Measurements from ENCODE around the gene KANSL1. TPM values are rescaled to one million over a fixed set of nuclear protein-coding genes. Genes with fewer than 3 reads are reported as not detected.

Gene KANSL1
- polyA plus RNA-seq, 1 donor from 2014 or later = 65.0 TPM

DNA sequence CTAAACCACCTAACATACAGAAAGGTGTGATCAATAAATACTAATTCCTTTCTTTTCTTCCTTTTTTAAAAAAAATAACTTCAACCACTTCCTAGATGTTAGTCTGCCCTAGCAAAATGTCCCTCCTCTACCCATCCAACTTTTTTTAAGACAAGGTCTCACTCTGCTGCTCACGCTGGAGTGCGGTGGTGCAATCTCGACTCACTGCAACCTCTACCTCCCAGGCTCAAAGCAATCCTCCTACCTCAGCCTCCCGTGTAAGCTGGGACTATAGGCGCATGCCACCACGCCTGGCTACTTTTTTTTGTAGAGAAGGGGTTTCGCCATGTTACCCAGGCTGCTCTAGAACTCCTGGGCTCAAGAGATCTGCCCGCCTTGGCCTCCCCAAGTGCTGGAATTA, 33.1 kb downstream of the KANSL1 start:
- Histone ChIP-seq H3K27ac (ENCODE audit: low read length) (no peak overlapping the region), H3F3A (ENCODE audit: insufficient read depth, low read length, poor library complexity, severe bottlenecking) (no peaks in the 10 kb centered on the region), H3K79me2 (replicated peaks; ENCODE audit: insufficient read depth, low read length) (peaks cover 98% of the 10 kb centered on the region), H3K27me3 (ENCODE audit: insufficient read depth, low read depth, low read length) (no peaks in the 10 kb centered on the region), H3K4me2 (ENCODE audit: low read length) (no peak overlapping the region), H2AFZ (ENCODE audit: low read depth, low read length) (no peak overlapping the region), H4K20me1 (ENCODE audit: insufficient read depth) (peaks cover 89% of the 10 kb centered on the region), H3K9me3 (ENCODE audit: low read length) (no peaks in the 10 kb centered on the region), H3K4me3 (ENCODE audit: low read length) (no peak overlapping the region), H3K9ac (ENCODE audit: low read length) (no peak overlapping the region), H3K9me2 (ENCODE audit: insufficient read depth, low read length) (no peaks in the 10 kb centered on the region), H3K36me3 (ENCODE audit: insufficient read depth, low read length) (no peaks in the 10 kb centered on the region)
- TF ChIP-seq SMC3 (conservative IDR thresholded peaks at IDR 0.05; ENCODE audit: poor library complexity) (no peak), EZH2 (IDR thresholded peaks at IDR 0.05; ENCODE audit: borderline replicate concordance, insufficient read depth, low read length, poor library complexity, severe bottlenecking) (no peak), EP300 (conservative IDR thresholded peaks at IDR 0.05; ENCODE audit: poor library complexity, severe bottlenecking) (no peak), TAF1 (IDR thresholded peaks at IDR 0.05; ENCODE audit: low read depth) (no peak), POLR2AphosphoS5 (IDR thresholded peaks at IDR 0.05) (no peak), MXI1 (conservative IDR thresholded peaks at IDR 0.05; ENCODE audit: poor library complexity, severe bottlenecking) (no peak), RAD21 (conservative IDR thresholded peaks at IDR 0.05) (no peak)
- TF ChIP-seq, protein P1, sequence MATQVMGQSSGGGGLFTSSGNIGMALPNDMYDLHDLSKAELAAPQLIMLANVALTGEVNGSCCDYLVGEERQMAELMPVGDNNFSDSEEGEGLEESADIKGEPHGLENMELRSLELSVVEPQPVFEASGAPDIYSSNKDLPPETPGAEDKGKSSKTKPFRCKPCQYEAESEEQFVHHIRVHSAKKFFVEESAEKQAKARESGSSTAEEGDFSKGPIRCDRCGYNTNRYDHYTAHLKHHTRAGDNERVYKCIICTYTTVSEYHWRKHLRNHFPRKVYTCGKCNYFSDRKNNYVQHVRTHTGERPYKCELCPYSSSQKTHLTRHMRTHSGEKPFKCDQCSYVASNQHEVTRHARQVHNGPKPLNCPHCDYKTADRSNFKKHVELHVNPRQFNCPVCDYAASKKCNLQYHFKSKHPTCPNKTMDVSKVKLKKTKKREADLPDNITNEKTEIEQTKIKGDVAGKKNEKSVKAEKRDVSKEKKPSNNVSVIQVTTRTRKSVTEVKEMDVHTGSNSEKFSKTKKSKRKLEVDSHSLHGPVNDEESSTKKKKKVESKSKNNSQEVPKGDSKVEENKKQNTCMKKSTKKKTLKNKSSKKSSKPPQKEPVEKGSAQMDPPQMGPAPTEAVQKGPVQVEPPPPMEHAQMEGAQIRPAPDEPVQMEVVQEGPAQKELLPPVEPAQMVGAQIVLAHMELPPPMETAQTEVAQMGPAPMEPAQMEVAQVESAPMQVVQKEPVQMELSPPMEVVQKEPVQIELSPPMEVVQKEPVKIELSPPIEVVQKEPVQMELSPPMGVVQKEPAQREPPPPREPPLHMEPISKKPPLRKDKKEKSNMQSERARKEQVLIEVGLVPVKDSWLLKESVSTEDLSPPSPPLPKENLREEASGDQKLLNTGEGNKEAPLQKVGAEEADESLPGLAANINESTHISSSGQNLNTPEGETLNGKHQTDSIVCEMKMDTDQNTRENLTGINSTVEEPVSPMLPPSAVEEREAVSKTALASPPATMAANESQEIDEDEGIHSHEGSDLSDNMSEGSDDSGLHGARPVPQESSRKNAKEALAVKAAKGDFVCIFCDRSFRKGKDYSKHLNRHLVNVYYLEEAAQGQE (IDR thresholded peaks at IDR 0.05; ENCODE audit: borderline replicate concordance) = no peak
- TF ChIP-seq, protein P2, sequence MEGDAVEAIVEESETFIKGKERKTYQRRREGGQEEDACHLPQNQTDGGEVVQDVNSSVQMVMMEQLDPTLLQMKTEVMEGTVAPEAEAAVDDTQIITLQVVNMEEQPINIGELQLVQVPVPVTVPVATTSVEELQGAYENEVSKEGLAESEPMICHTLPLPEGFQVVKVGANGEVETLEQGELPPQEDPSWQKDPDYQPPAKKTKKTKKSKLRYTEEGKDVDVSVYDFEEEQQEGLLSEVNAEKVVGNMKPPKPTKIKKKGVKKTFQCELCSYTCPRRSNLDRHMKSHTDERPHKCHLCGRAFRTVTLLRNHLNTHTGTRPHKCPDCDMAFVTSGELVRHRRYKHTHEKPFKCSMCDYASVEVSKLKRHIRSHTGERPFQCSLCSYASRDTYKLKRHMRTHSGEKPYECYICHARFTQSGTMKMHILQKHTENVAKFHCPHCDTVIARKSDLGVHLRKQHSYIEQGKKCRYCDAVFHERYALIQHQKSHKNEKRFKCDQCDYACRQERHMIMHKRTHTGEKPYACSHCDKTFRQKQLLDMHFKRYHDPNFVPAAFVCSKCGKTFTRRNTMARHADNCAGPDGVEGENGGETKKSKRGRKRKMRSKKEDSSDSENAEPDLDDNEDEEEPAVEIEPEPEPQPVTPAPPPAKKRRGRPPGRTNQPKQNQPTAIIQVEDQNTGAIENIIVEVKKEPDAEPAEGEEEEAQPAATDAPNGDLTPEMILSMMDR (IDR thresholded peaks at IDR 0.05; ENCODE audit: poor library complexity, severe bottlenecking) = no peak

DNA sequence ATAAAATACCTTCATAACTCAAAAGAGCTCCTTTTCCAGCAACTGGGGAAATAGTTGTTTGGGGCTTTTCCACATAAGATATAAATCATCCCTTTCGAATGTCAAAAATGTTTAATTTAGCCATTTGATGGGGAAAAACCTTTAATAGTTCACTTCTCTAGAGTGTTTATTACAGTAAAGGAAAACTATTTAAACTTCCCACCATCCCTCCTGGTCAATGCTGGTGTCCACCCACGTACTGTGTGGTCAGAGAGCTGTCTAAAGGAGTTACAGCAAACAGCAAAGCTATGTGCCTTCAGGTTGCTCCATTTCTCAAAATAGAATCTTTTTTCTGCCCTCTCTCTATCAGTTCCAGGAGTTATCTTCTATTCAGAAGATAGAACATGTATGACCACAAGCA, 33.5 kb downstream of the KANSL1 start:
- H3K4me2 ChIP-seq (ENCODE audit: low read length) = no peak overlapping the region
- H3K9me2 ChIP-seq (ENCODE audit: insufficient read depth, low read length) = no peaks in the 10 kb centered on the region
- H3K27ac ChIP-seq (ENCODE audit: low read length) = no peak overlapping the region
- H3K27me3 ChIP-seq (ENCODE audit: insufficient read depth, low read depth, low read length) = no peaks in the 10 kb centered on the region
- H3K36me3 ChIP-seq (ENCODE audit: insufficient read depth, low read length) = no peaks in the 10 kb centered on the region
- H3F3A ChIP-seq (ENCODE audit: insufficient read depth, low read length, poor library complexity, severe bottlenecking) = no peaks in the 10 kb centered on the region
- H2AFZ ChIP-seq (ENCODE audit: low read depth, low read length) = no peak overlapping the region
- no peak overlapping the region for H3K4me3 ChIP-seq (ENCODE audit: low read length)
- TF ChIP-seq EZH2 (IDR thresholded peaks at IDR 0.05; ENCODE audit: borderline replicate concordance, insufficient read depth, low read length, poor library complexity, severe bottlenecking) (no peak), MXI1 (conservative IDR thresholded peaks at IDR 0.05; ENCODE audit: poor library complexity, severe bottlenecking) (no peak)
- H3K79me2 ChIP-seq (replicated peaks; ENCODE audit: insufficient read depth, low read length) = peaks cover 99% of the 10 kb centered on the region
- H4K20me1 ChIP-seq (ENCODE audit: insufficient read depth) = peaks cover 90% of the 10 kb centered on the region
- H3K9ac ChIP-seq (ENCODE audit: low read length) = no peak overlapping the region
- H3K9me3 ChIP-seq (ENCODE audit: low read length) = no peaks in the 10 kb centered on the region
